SU-DHL-6 (cell line): Measurements from ENCODE around the gene PPM1G.
"Not testable (repeated sequence)": the region's sequence is repeated elsewhere in the genome, so short reads cannot be mapped to it uniquely, and the experiment has no call there.

Experiments
- H2AFZ ChIP-seq: fragments of 200-600 bp; sonication (generic); 2 replicates; pipeline ENCODE4 v1.6.1; 2014; ENCODE audit warnings: low read depth, mild to moderate bottlenecking, moderate library complexity, mixed read lengths, antibody characterized with exemption, low read length; ENCODE audit not compliant: severe bottlenecking
- H3F3A ChIP-seq: fragments of 200-600 bp; shearing (Covaris generic); 2 replicates; pipeline ENCODE4 v1.6.0; 2016; ENCODE audit warnings: antibody characterized with exemption, mild to moderate bottlenecking; ENCODE audit not compliant: insufficient read depth
- H3K27ac ChIP-seq: fragments of 200-600 bp; sonication (generic); 2 replicates; pipeline ENCODE4 v1.5.1; 2016; ENCODE audit warnings: low read depth, mild to moderate bottlenecking, low read length, moderate library complexity, mixed read lengths
- H3K27me3 ChIP-seq: fragments of 200-600 bp; sonication (generic), shearing (Covaris generic); 2 replicates; pipeline ENCODE4 v1.6.0; 2014; ENCODE audit warnings: mild to moderate bottlenecking, low read length
- H3K36me3 ChIP-seq: fragments of 200-600 bp; sonication (generic); 2 replicates; pipeline ENCODE4 v1.6.1; 2014; ENCODE audit warnings: mild to moderate bottlenecking, low read length, mixed read lengths
- H3K4me2 ChIP-seq: fragments of 300-600, 200-600 bp; shearing (Covaris generic), sonication (generic); 2 replicates; pipeline ENCODE4 v1.6.0; 2014; ENCODE audit warnings: low read length, low read depth, mild to moderate bottlenecking; ENCODE audit not compliant: poor library complexity, severe bottlenecking
- H3K4me3 ChIP-seq: fragments of 200-600 bp; sonication (generic); 2 replicates; pipeline ENCODE4 v1.5.1; 2014; ENCODE audit warnings: antibody characterized with exemption, low read length, mild to moderate bottlenecking, mixed read lengths; ENCODE audit not compliant: insufficient read depth, poor library complexity, severe bottlenecking
- H3K79me2 ChIP-seq: fragments of 200-600 bp; sonication (generic); 2 replicates; pipeline ENCODE4 v1.6.1; 2014; ENCODE audit warnings: mild to moderate bottlenecking, low read length, moderate library complexity; ENCODE audit not compliant: insufficient read depth
- H3K9ac ChIP-seq: fragments of 200-600 bp; sonication (generic); 2 replicates; pipeline ENCODE4 v1.7.0; 2014; ENCODE audit warnings: mild to moderate bottlenecking, low read length
- H3K9me2 ChIP-seq: fragments of 200-600 bp; sonication (generic); replicated peaks from 2 replicates; pipeline ENCODE4 v1.6.1; 2014; ENCODE audit warnings: low read length; ENCODE audit not compliant: insufficient read depth
- H3K9me3 ChIP-seq: fragments of 200-600 bp; sonication (generic); 2 replicates; pipeline ENCODE4 v1.6.1; 2014; ENCODE audit warnings: low read length, mixed read lengths; ENCODE audit not compliant: insufficient read depth
- H4K20me1 ChIP-seq: fragments of 200-600 bp; sonication (generic); 2 replicates; pipeline ENCODE4 v1.6.1; 2014; ENCODE audit warnings: low read depth, mild to moderate bottlenecking, antibody characterized with exemption, low read length, moderate library complexity, mixed read lengths
- CTCF ChIP-seq: fragments of 200-600 bp; sonication (generic); IDR thresholded peaks from one replicate; pipeline ENCODE4 v1.5.1; 2017; ENCODE audit warnings: antibody characterized with exemption, mild to moderate bottlenecking, low read length, moderate library complexity; ENCODE audit not compliant: insufficient read depth, poor library complexity, severe bottlenecking
- EZH2phosphoT487 ChIP-seq: fragments of 200-600 bp; sonication (generic), shearing (Covaris generic); conservative IDR thresholded peaks from 2 replicates; pipeline ENCODE4 v1.6.1; 2018; ENCODE audit warnings: mild to moderate bottlenecking, antibody characterized with exemption, low read length, moderate library complexity, mixed read lengths

Gene PPM1G

GRCh38 chr2:27354597-27354927 is 54.8 kb downstream of the PPM1G start:
- Histone ChIP-seq H3K4me3 (no peak overlapping the region), H3K9ac (no peak overlapping the region), H3F3A (no peaks in the 10 kb centered on the region), H3K36me3 (no peaks in the 10 kb centered on the region; the same call in 1 of the 2 replicates), H3K79me2 (peaks cover 88% of the 10 kb centered on the region), H3K27ac (no peak overlapping the region), H3K4me2 (peak overlapping the region; percentile 70), H2AFZ (no peak overlapping the region), H3K27me3 (no peaks in the 10 kb centered on the region), H3K9me3 (no peaks in the 10 kb centered on the region), H4K20me1 (no peaks in the 10 kb centered on the region), H3K9me2 (no peaks in the 10 kb centered on the region)
- TF ChIP-seq EZH2phosphoT487 (no peak), CTCF (no peak)

- Histone ChIP-seq H3K36me3 (no peaks in the 10 kb centered on the region; the same call in 1 of the 2 replicates), H2AFZ (no peak overlapping the region), H3K9me2 (no peaks in the 10 kb centered on the region), H4K20me1 (no peaks in the 10 kb centered on the region), H3K27ac (no peak overlapping the region), H3K4me3 (no peak overlapping the region), H3K9ac (no peak overlapping the region), H3K27me3 (no peaks in the 10 kb centered on the region), H3K4me2 (no peak overlapping the region), H3K79me2 (peaks cover 92% of the 10 kb centered on the region), H3K9me3 (no peaks in the 10 kb centered on the region), H3F3A (no peaks in the 10 kb centered on the region)
- TF ChIP-seq EZH2phosphoT487 (no peak), CTCF (no peak)
Observed at GRCh38 chr2:27353762-27354596, 55.4 kb downstream of the PPM1G start.

- not testable (repeated sequence) for H3K27me3 ChIP-seq, H2AFZ ChIP-seq, H3K4me3 ChIP-seq, H3F3A ChIP-seq, H3K36me3 ChIP-seq, H4K20me1 ChIP-seq, H3K9ac ChIP-seq, H3K27ac ChIP-seq, H3K4me2 ChIP-seq, H3K9me3 ChIP-seq, H3K9me2 ChIP-seq
- H3K79me2 ChIP-seq = peaks cover 92% of the 10 kb centered on the region
Observed at GRCh38 chr2:27353386-27353761, 56.0 kb downstream of the PPM1G start.

GRCh38 chr2:27351802-27352598 is 57.4 kb downstream of the PPM1G start:
- TF ChIP-seq EZH2phosphoT487 = no peak
- no peak for TF ChIP-seq CTCF
- Histone ChIP-seq H3K9me3 (no peaks in the 10 kb centered on the region), H4K20me1 (no peaks in the 10 kb centered on the region), H3K4me3 (no peak overlapping the region), H3K4me2 (no peak overlapping the region), H2AFZ (no peak overlapping the region), H3K9ac (no peak overlapping the region), H3K36me3 (no peaks in the 10 kb centered on the region; the same call in 1 of the 2 replicates), H3K79me2 (peaks cover 92% of the 10 kb centered on the region), H3K27me3 (no peaks in the 10 kb centered on the region), H3F3A (no peaks in the 10 kb centered on the region), H3K9me2 (no peaks in the 10 kb centered on the region), H3K27ac (no peak overlapping the region)
